H1 (cell line): Measurements from ENCODE around the gene PRPF18. TPM values are rescaled to one million over a fixed set of nuclear protein-coding genes. Genes with fewer than 3 reads are reported as not detected.

Experiments
- CTCF ChIA-PET: fragments of 300-600 bp; sonication (Branson Sonifier 250); formaldehyde crosslinking; loops from one replicate; lab custom pipeline; 2021; ENCODE audit not compliant: partially characterized antibody; lab: Charles Lee
- POLR2A ChIA-PET: fragments of 300-600 bp; sonication (Branson Sonifier 250); formaldehyde crosslinking; loops from one replicate; lab custom pipeline; 2021; ENCODE audit warnings: inconsistent platforms; ENCODE audit not compliant: partially characterized antibody; lab: Charles Lee
- DNase-seq, 2 experiments: peaks; one replicate each; pipeline versions ENCODE4 v3.0.0 to v3.0.0-alpha.2; 2010 to 2022; ENCODE audit warnings: low spot score in 2 of 2, low read depth in 1 of 2, mixed read lengths in 1 of 2
- FAIRE-seq: peaks from 2 replicates; lab custom pipeline; 2011; peaks lifted over from hg19 to GRCh38; lab: Jason Lieb, UNC
- H2AFZ ChIP-seq: 2 replicates; pipeline ENCODE4 v1.8.1; 2012; ENCODE audit warnings: low read length, inconsistent platforms
- H2AK5ac ChIP-seq: 2 replicates; pipeline ENCODE4 v1.6.1; 2013; ENCODE audit warnings: low read depth, low read length
- H2BK120ac ChIP-seq: replicated peaks from 2 replicates; pipeline ENCODE3; 2013; ENCODE audit warnings: low read depth, low read length, inconsistent platforms
- H2BK12ac ChIP-seq: 2 replicates; pipeline ENCODE4 v1.6.1; 2013; ENCODE audit warnings: low read depth, low read length
- H2BK15ac ChIP-seq: 2 replicates; pipeline ENCODE4 v1.6.1; 2013; ENCODE audit warnings: low read length
- H2BK20ac ChIP-seq: 2 replicates; pipeline ENCODE4 v1.6.1; 2013; ENCODE audit warnings: low read length
- H2BK5ac ChIP-seq: 2 replicates; pipeline ENCODE4 v1.6.1; 2013; ENCODE audit warnings: low read depth, low read length
- H3K14ac ChIP-seq: 2 replicates; pipeline ENCODE4 v1.6.1; 2013; ENCODE audit warnings: inconsistent platforms; ENCODE audit not compliant: insufficient read length
- H3K18ac ChIP-seq: 2 replicates; pipeline ENCODE4 v1.6.1; 2013; ENCODE audit warnings: low read length; ENCODE audit errors: extremely low read depth
- H3K23ac ChIP-seq: 2 replicates; pipeline ENCODE4 v1.6.1; 2013; ENCODE audit warnings: inconsistent platforms; ENCODE audit not compliant: insufficient read length
- H3K23me2 ChIP-seq: 2 replicates; pipeline ENCODE4 v1.6.1; 2013; ENCODE audit warnings: low read depth, low read length
- H3K27ac ChIP-seq: 2 replicates; pipeline ENCODE4 v1.6.1; 2011; ENCODE audit warnings: low read depth, low read length, inconsistent platforms
- H3K27me3 ChIP-seq, 4 experiments: replicated peaks in 1 of 4; 1 replicate in 1 of 4; 2 replicates in 3 of 4; pipeline versions ENCODE4 v1.6.1 to v1.8.1; 2011 to 2013; ENCODE audit warnings: low read length in 3 of 4, mild to moderate bottlenecking in 3 of 4, inconsistent platforms in 2 of 4, mixed read lengths in 2 of 4, moderate library complexity in 1 of 4; ENCODE audit not compliant: control insufficient read depth in 3 of 4, insufficient read depth in 3 of 4; ENCODE audit errors: extremely low read depth in 1 of 4
- H3K36me3 ChIP-seq, 4 experiments: 2 replicates each; pipeline versions ENCODE4 v1.6.1 to v1.8.1; 2011 to 2013; ENCODE audit warnings: mild to moderate bottlenecking in 4 of 4, low read length in 3 of 4, moderate library complexity in 2 of 4, control low read depth in 1 of 4, inconsistent platforms in 1 of 4; ENCODE audit not compliant: insufficient read depth in 4 of 4, control insufficient read depth in 2 of 4
- H3K4ac ChIP-seq: replicated peaks from 2 replicates; pipeline ENCODE3; 2013; ENCODE audit warnings: low read length, low read depth, mixed read lengths, inconsistent platforms; ENCODE audit not compliant: insufficient read length
- H3K4me1 ChIP-seq, 4 experiments: replicated peaks in 1 of 4; 1 replicate in 1 of 4; 2 replicates in 3 of 4; pipeline versions ENCODE4 v1.6.1 to v1.8.1; 2011 to 2013; ENCODE audit warnings: low read length in 3 of 4, inconsistent platforms in 2 of 4, mixed read lengths in 1 of 4; ENCODE audit not compliant: insufficient read depth in 4 of 4, control insufficient read depth in 3 of 4
- H3K4me2 ChIP-seq, 2 experiments: 2 replicates each; pipeline versions ENCODE4 v1.6.1 to v1.8.1; 2011 to 2013; ENCODE audit warnings: low read depth in 2 of 2, low read length in 2 of 2, control low read depth in 1 of 2, inconsistent platforms in 1 of 2, mild to moderate bottlenecking in 1 of 2; ENCODE audit not compliant: insufficient read depth in 1 of 2
- H3K4me3 ChIP-seq, 4 experiments: fragments of 200-600, 300-600 bp in 1 of 4; sonication (generic), shearing (Covaris generic), sonication (Bioruptor Twin) in 1 of 4; 2 replicates each; pipeline versions ENCODE4 v1.5.1 to v1.8.1; 2011 to 2016; ENCODE audit warnings: low read length in 4 of 4, low read depth in 3 of 4, control low read depth in 2 of 4, inconsistent platforms in 2 of 4, mild to moderate bottlenecking in 2 of 4, mixed read lengths in 1 of 4, moderate library complexity in 1 of 4; ENCODE audit not compliant: insufficient read depth in 2 of 4; ENCODE audit errors: extremely low read depth in 1 of 4
- H3K56ac ChIP-seq: replicated peaks from 2 replicates; pipeline ENCODE3; 2013; ENCODE audit warnings: low read depth, mild to moderate bottlenecking, mixed read lengths, low read length, inconsistent platforms; ENCODE audit not compliant: insufficient read length
- H3K79me1 ChIP-seq: 2 replicates; pipeline ENCODE4 v1.6.1; 2013; ENCODE audit warnings: low read depth, low read length, control low read depth
- H3K79me2 ChIP-seq, 2 experiments: 2 replicates each; pipeline versions ENCODE4 v1.6.1 to v1.8.1; 2012 to 2013; ENCODE audit warnings: low read length in 2 of 2, mild to moderate bottlenecking in 2 of 2, inconsistent platforms in 1 of 2; ENCODE audit not compliant: insufficient read depth in 2 of 2, control insufficient read depth in 1 of 2
- H3K9ac ChIP-seq, 4 experiments: replicated peaks in 1 of 4; 1 replicate in 1 of 4; 2 replicates in 3 of 4; pipeline versions ENCODE4 v1.6.1 to v1.8.1; 2011 to 2013; ENCODE audit warnings: low read depth in 3 of 4, low read length in 3 of 4, control low read depth in 2 of 4, mild to moderate bottlenecking in 2 of 4, moderate library complexity in 2 of 4, inconsistent platforms in 1 of 4; ENCODE audit errors: extremely low read depth in 1 of 4
- H3K9me3 ChIP-seq, 2 experiments: 2 replicates each; pipeline versions ENCODE4 v1.6.1 to v1.8.1; 2012 to 2013; ENCODE audit warnings: mild to moderate bottlenecking in 2 of 2, moderate library complexity in 2 of 2, control low read depth in 1 of 2, inconsistent platforms in 1 of 2, low read depth in 1 of 2, low read length in 1 of 2, mixed read lengths in 1 of 2; ENCODE audit not compliant: insufficient read depth in 2 of 2
- H4K20me1 ChIP-seq, 2 experiments: replicated peaks in 1 of 2; 2 replicates each; pipeline versions ENCODE3 to v1.8.1; 2011 to 2013; ENCODE audit warnings: inconsistent platforms in 2 of 2, low read length in 2 of 2, mild to moderate bottlenecking in 1 of 2; ENCODE audit not compliant: insufficient read depth in 2 of 2, control insufficient read depth in 1 of 2
- H4K5ac ChIP-seq: 2 replicates; pipeline ENCODE4 v1.6.1; 2013; ENCODE audit warnings: low read length, low read depth, mixed read lengths, inconsistent platforms; ENCODE audit not compliant: insufficient read length
- H4K8ac ChIP-seq: 2 replicates; pipeline ENCODE4 v1.8.0; 2013; ENCODE audit warnings: mild to moderate bottlenecking, moderate library complexity, low read length, inconsistent platforms; ENCODE audit not compliant: insufficient read depth; ENCODE audit errors: extremely low read depth
- H4K91ac ChIP-seq: replicated peaks from 2 replicates; pipeline ENCODE3; 2013; ENCODE audit warnings: low read length, mixed read lengths, inconsistent platforms; ENCODE audit not compliant: insufficient read length
- BACH1 ChIP-seq: IDR thresholded peaks from 2 replicates; pipeline ENCODE4 v1.6.1; 2012; ENCODE audit warnings: low read length, improper control_type of control experiment
- CEBPB ChIP-seq: IDR thresholded peaks from 2 replicates; pipeline ENCODE4 v1.6.1; 2012; ENCODE audit warnings: low read depth, low read length
- CTCF ChIP-seq, 3 experiments: IDR thresholded peaks; 1 replicate in 2 of 3; 2 replicates in 1 of 3; pipeline versions ENCODE4 v1.5.1 to v1.6.1; 2011; ENCODE audit warnings: low read length in 3 of 3, mild to moderate bottlenecking in 3 of 3, inconsistent platforms in 2 of 3, low read depth in 1 of 3, moderate library complexity in 1 of 3; ENCODE audit not compliant: insufficient read depth in 1 of 3; ENCODE audit errors: control extremely low read depth in 1 of 3
- FOSL1 ChIP-seq: IDR thresholded peaks from 2 replicates; pipeline ENCODE4 v1.6.1; 2011; ENCODE audit warnings: mild to moderate bottlenecking, low read depth, low read length, moderate library complexity; ENCODE audit not compliant: insufficient read depth
- HDAC2 ChIP-seq, 2 experiments: fragments of 300-600 bp in 1 of 2; sonication (generic) in 1 of 2; IDR thresholded peaks; 2 replicates each; pipeline ENCODE4 v1.6.1; 2011 to 2012; ENCODE audit warnings: low read depth in 2 of 2, low read length in 2 of 2, mild to moderate bottlenecking in 2 of 2, moderate library complexity in 2 of 2, borderline replicate concordance in 1 of 2, inconsistent platforms in 1 of 2
- RAD21 ChIP-seq, 2 experiments: IDR thresholded peaks in 1 of 2; conservative IDR thresholded peaks in 1 of 2; 2 replicates each; pipeline ENCODE4 v1.6.1; 2011; ENCODE audit warnings: low read depth in 2 of 2, low read length in 2 of 2, improper control_type of control experiment in 1 of 2, inconsistent platforms in 1 of 2, mild to moderate bottlenecking in 1 of 2, moderate library complexity in 1 of 2
- SP4 ChIP-seq: IDR thresholded peaks from 2 replicates; pipeline ENCODE4 v1.6.1; 2012; ENCODE audit warnings: low read length, inconsistent platforms
- TEAD4 ChIP-seq: IDR thresholded peaks from 2 replicates; pipeline ENCODE4 v1.6.1; 2012; ENCODE audit warnings: low read depth, low read length, inconsistent platforms, mixed read lengths
- YY1 ChIP-seq: IDR thresholded peaks from 2 replicates; pipeline ENCODE4 v1.6.1; 2011; ENCODE audit warnings: low read depth, mild to moderate bottlenecking, low read length
- WGBS, 2 experiments: shearing (Covaris generic) in 1 of 2; methylation state at CpG; one replicate each; pipeline versions ENCODE4 v1.1.6 to v1.1.7; 2013 to 2015; ENCODE audit warnings: low lambda C conversion rate in 2 of 2, mixed read lengths in 2 of 2, inconsistent platforms in 1 of 2, low coverage in 1 of 2, missing lambda C conversion rate in 1 of 2; ENCODE audit not compliant: insufficient replicate concordance in 2 of 2, insufficient coverage in 1 of 2, insufficient read length in 1 of 2; ENCODE audit errors: extremely low coverage in 1 of 2, missing lambda C conversion rate in 1 of 2; 5-methylcytosine and 5-hydroxymethylcytosine counted together
- polyA plus RNA-seq, 7 experiments: library from polyadenylated mRNA; depleted of rRNA in 3 of 7; stranded (reverse) in 5 of 7; unstranded in 2 of 7; fragments of >200 nt in 5 of 7; fragments of 200-250 nt in 2 of 7; gene quantifications; 1 replicate in 5 of 7; 2 replicates in 1 of 7; 4 replicates in 1 of 7; pipeline versions ENCODE4 v1.2.1 to v1.2.3, GENCODE V29; 2011 to 2013; ENCODE audit warnings: missing spikeins in 2 of 7, mixed read lengths in 2 of 7
- total RNA-seq: library from RNA; stranded (reverse); fragmentation: NEBNext Ultra II Directional; extraction: Animal tissue kit (Norgen Biotek cat#: 25700); gene quantifications from 2 replicates; pipeline ENCODE4 v1.2.1, GENCODE V29; 2021

PRPF18 gene
- total and polyA plus RNA-seq, 2 of the 8 experiments (the other 6 are each of a cell fraction or from before 2014, with no cell fraction given): 3.8 to 12.6 TPM

GRCh38 chr10:13659887-13660550, 73.3 kb downstream of the PRPF18 start:
- H2AK5ac ChIP-seq: no peak overlapping the region
- no peaks in the 10 kb centered on the region for H3K23me2 ChIP-seq
- H3K4me3 ChIP-seq: no peak overlapping the region
- no peak overlapping the region for H2BK20ac ChIP-seq
- H3K56ac ChIP-seq: no peak overlapping the region
- no peak overlapping the region for H3K23ac ChIP-seq
- no peaks in the 10 kb centered on the region for H4K20me1 ChIP-seq
- H3K27me3 ChIP-seq: no peaks in the 10 kb centered on the region
- H2BK5ac ChIP-seq: no peak overlapping the region
- H2BK12ac ChIP-seq: no peak overlapping the region
- H3K79me1 ChIP-seq: no peaks in the 10 kb centered on the region
- H2BK15ac ChIP-seq: no peak overlapping the region
- ChIA-PET CTCF (interaction anchor here (0.6 to 2.3 kb wide), 35 partner anchors 9 to 814 kb away, joined by 3 to 11 read pairs (median 4); no protein-coding TSS in a partner anchor), POLR2A (interaction anchor here (0.7 to 1.0 kb wide), 3 partner anchors 18 to 526 kb away, joined by 3 to 4 read pairs (median 3); no protein-coding TSS in a partner anchor)
- no peak overlapping the region for H3K18ac ChIP-seq
- no peak for TF ChIP-seq SP4
- TF ChIP-seq RAD21 (IDR thresholded peaks at IDR 0.05 in 1 of 2, conservative IDR thresholded peaks at IDR 0.05 in 1 of 2; ENCODE audit: low read depth in 2 of 2, low read length in 2 of 2): peak; percentile 87 to 92
- TF ChIP-seq CEBPB: no peak
- TF ChIP-seq BACH1: peak; percentile 51; the same call in 1 of the 2 replicates
- TF ChIP-seq TEAD4: 0 out of 2 replicates have a peak, but pooled peaks have one; percentile 2
- TF ChIP-seq YY1: no peak
- TF ChIP-seq CTCF (IDR thresholded peaks at IDR 0.05; ENCODE audit: control extremely low read depth in 1 of 3, insufficient read depth in 1 of 3, low read depth in 1 of 3, low read length in 3 of 3): peak; percentile 87 to 92 (median 87)
- no peak for TF ChIP-seq FOSL1
- 0 out of 4 replicates have a peak, but pooled peaks of 1 of the 2 experiments have one; percentile 44 for TF ChIP-seq HDAC2 (IDR thresholded peaks at IDR 0.05; ENCODE audit: borderline replicate concordance in 1 of 2, low read depth in 2 of 2, low read length in 2 of 2)
- no peak overlapping the region for H2BK120ac ChIP-seq
- no peaks in the 10 kb centered on the region for H3K9me3 ChIP-seq
- H3K4me2 ChIP-seq: no peak overlapping the region
- H3K36me3 ChIP-seq: peaks cover 5 to 29% (median 12%) of the 10 kb centered on the region in 4 experiments; a peak in 6 of 8 replicates
- H3K4ac ChIP-seq: no peak overlapping the region
- WGBS, 2 experiments: 53% methylated on average over 19 of the region's 19 CpGs; no CpG with 5 or more reads in 1 of the 2 experiments
- DNase-seq (peak in 1 of 2 experiments; percentile 81), FAIRE-seq (peak; percentile 86)
- H4K8ac ChIP-seq: no peak overlapping the region
- no peak overlapping the region for H2AFZ ChIP-seq
- H4K91ac ChIP-seq: no peak overlapping the region
- H3K27ac ChIP-seq: no peak overlapping the region
- no peaks in the 10 kb centered on the region for H3K79me2 ChIP-seq
- H3K14ac ChIP-seq: no peak overlapping the region
- no peak overlapping the region for H3K9ac ChIP-seq
- H4K5ac ChIP-seq: no peak overlapping the region
- H3K4me1 ChIP-seq: no peaks in the 10 kb centered on the region; a peak in 1 of 7 replicates
